ENCODE results near the gene DLX3.

DNA sequence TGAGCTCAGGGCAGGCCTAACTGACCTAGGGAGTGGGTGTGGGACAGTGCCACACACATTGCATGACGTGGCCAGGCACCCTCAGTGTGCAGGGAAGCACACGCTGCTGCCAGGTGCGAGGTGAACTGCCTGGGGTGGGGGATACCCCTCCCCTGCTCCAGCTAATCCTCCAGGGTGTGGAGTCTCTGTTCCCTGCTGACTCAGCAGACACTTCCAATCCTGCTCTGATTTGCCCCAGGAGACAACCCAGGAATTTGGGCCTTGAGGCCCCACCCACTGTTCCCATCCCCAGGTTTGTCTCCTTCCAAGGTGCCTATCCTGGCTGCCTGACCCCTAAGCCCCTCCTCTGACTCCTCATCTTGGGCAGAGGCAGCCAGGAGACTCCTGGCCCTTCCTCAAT is 10.7 kb downstream of the DLX3 start:
- TF ChIP-seq JUND (IDR thresholded peaks at IDR 0.05; ENCODE audit: low read length) (no peak), CTCF (IDR thresholded peaks at IDR 0.05; ENCODE audit: control extremely low read depth in 1 of 3, insufficient read depth in 1 of 3, low read depth in 1 of 3, low read length in 3 of 3) (no peak), TAF7 (optimal IDR thresholded peaks at IDR 0.05; ENCODE audit: borderline replicate concordance, low read depth, low read length) (no peak), POLR2A (IDR thresholded peaks at IDR 0.05; ENCODE audit: control extremely low read depth in 1 of 2, low read depth in 2 of 2, low read length in 2 of 2) (no peak), RFX5 (IDR thresholded peaks at IDR 0.05; ENCODE audit: borderline replicate concordance, low read depth, low read length) (no peak), RXRA (IDR thresholded peaks at IDR 0.05; ENCODE audit: insufficient read depth, low read depth, low read length) (no peak), CHD2 (IDR thresholded peaks at IDR 0.05; ENCODE audit: low read length) (no peak), CBX5 (IDR thresholded peaks at IDR 0.05; ENCODE audit: low read depth, low read length) (no peak)
- TF ChIP-seq, protein P1, sequence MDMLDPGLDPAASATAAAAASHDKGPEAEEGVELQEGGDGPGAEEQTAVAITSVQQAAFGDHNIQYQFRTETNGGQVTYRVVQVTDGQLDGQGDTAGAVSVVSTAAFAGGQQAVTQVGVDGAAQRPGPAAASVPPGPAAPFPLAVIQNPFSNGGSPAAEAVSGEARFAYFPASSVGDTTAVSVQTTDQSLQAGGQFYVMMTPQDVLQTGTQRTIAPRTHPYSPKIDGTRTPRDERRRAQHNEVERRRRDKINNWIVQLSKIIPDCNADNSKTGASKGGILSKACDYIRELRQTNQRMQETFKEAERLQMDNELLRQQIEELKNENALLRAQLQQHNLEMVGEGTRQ (IDR thresholded peaks at IDR 0.05; ENCODE audit: low read length), result no peak
